HEK293 (cell line): Measurements from ENCODE around the gene NLRP13.

Source experiments
- CTCF ChIA-PET: fragments of 350-600 bp; formaldehyde crosslinking; extraction: SDS; loops from one replicate; lab custom pipeline; 2021; ENCODE audit warnings: antibody characterized with exemption; lab: Yijun Ruan, JAX
- POLR2A ChIA-PET: fragments of 300-600 bp; formaldehyde crosslinking; extraction: SDS; loops from one replicate; lab custom pipeline; 2020; ENCODE audit warnings: antibody characterized with exemption, inconsistent platforms; lab: Yijun Ruan, JAX
- H3K27ac ChIP-seq: fragments of 200-500 bp; sonication (Bioruptor generic); 2 replicates; pipeline ENCODE4 v1.5.1; 2014; ENCODE audit warnings: low read depth, low read length, control low read depth, inconsistent platforms; ENCODE audit errors: extremely low read depth
- H3K36me3 ChIP-seq, 2 experiments: fragments of 200-500 bp in 1 of 2; sonication (Bioruptor generic) in 1 of 2; 1 replicate in 1 of 2; 2 replicates in 1 of 2; pipeline ENCODE4 v1.5.1; 2014 to 2017; ENCODE audit warnings: inconsistent platforms in 2 of 2, low read length in 2 of 2; ENCODE audit not compliant: control insufficient read depth in 2 of 2, insufficient read depth in 1 of 2
- H3K4me1 ChIP-seq: fragments of 200-500 bp; sonication (Bioruptor generic); 2 replicates; pipeline ENCODE4 v1.5.1; 2014; ENCODE audit warnings: mild to moderate bottlenecking, low read length, inconsistent platforms; ENCODE audit not compliant: control insufficient read depth, insufficient read depth
- H3K4me3 ChIP-seq: 2 replicates; pipeline ENCODE4 v1.5.1; 2011; ENCODE audit warnings: low read depth, mild to moderate bottlenecking, control low read depth, low read length, moderate library complexity
- H3K9me3 ChIP-seq: fragments of 200-500 bp; sonication (Bioruptor generic); 2 replicates; pipeline ENCODE4 v1.5.1; 2014; ENCODE audit warnings: low read depth, low read length, inconsistent platforms; ENCODE audit not compliant: control insufficient read depth, insufficient read depth
- BCL6B ChIP-seq: fragments of 450-650 bp; formaldehyde crosslinking; IDR thresholded peaks from 2 replicates; pipeline ENCODE4 v1.5.1; 2017; ENCODE audit warnings: missing biosample characterization, missing genetic modification characterization
- ELK4 ChIP-seq: IDR thresholded peaks from 2 replicates; pipeline ENCODE4 v1.6.1; 2011; ENCODE audit warnings: mild to moderate bottlenecking, low read depth, low read length, borderline replicate concordance
- SALL2 ChIP-seq: fragments of 450-650 bp; formaldehyde crosslinking; IDR thresholded peaks from 2 replicates; pipeline ENCODE4 v1.5.0; 2017; ENCODE audit warnings: missing biosample characterization, mild to moderate bottlenecking, missing genetic modification characterization, borderline replicate concordance
- TCF7L2 ChIP-seq: IDR thresholded peaks from 2 replicates; pipeline ENCODE4 v1.6.1; 2011; ENCODE audit warnings: low read depth, mild to moderate bottlenecking, inconsistent platforms, low read length, moderate library complexity, borderline replicate concordance
- ZBTB49 ChIP-seq: fragments of 450-650 bp; formaldehyde crosslinking; IDR thresholded peaks from 2 replicates; pipeline ENCODE4 v1.5.1; 2016; ENCODE audit warnings: missing biosample characterization, missing genetic modification characterization, low read depth
- ZFP37 ChIP-seq: fragments of 450-650 bp; formaldehyde crosslinking; IDR thresholded peaks from 2 replicates; pipeline ENCODE4 v1.5.1; 2016; ENCODE audit warnings: missing biosample characterization, missing genetic modification characterization
- ZNF148 ChIP-seq: fragments of 450-650 bp; formaldehyde crosslinking; IDR thresholded peaks from 2 replicates; pipeline ENCODE4 v1.5.0; 2017; ENCODE audit warnings: missing biosample characterization, missing genetic modification characterization, borderline replicate concordance
- ZNF175 ChIP-seq: fragments of 450-650 bp; formaldehyde crosslinking; IDR thresholded peaks from 2 replicates; pipeline ENCODE4 v1.5.1; 2016; ENCODE audit warnings: missing biosample characterization, missing genetic modification characterization
- ZNF266 ChIP-seq: fragments of 450-650 bp; formaldehyde crosslinking; IDR thresholded peaks from 2 replicates; pipeline ENCODE4 v1.5.1; 2016; ENCODE audit warnings: missing biosample characterization, missing genetic modification characterization, low read depth
- ZNF311 ChIP-seq: fragments of 450-650 bp; formaldehyde crosslinking; IDR thresholded peaks from 2 replicates; pipeline ENCODE4 v1.5.1; 2017; ENCODE audit warnings: missing biosample characterization, missing genetic modification characterization, borderline replicate concordance
- ZNF354C ChIP-seq: fragments of 450-650 bp; formaldehyde crosslinking; IDR thresholded peaks from 2 replicates; pipeline ENCODE4 v1.5.1; 2016; ENCODE audit warnings: missing biosample characterization, missing genetic modification characterization, low read depth, borderline replicate concordance
- ZNF391 ChIP-seq: fragments of 450-650 bp; formaldehyde crosslinking; IDR thresholded peaks from 2 replicates; pipeline ENCODE4 v1.5.1; 2016; ENCODE audit warnings: low read depth, missing biosample characterization, missing genetic modification characterization, borderline replicate concordance
- ZNF426 ChIP-seq: fragments of 450-650 bp; formaldehyde crosslinking; IDR thresholded peaks from 2 replicates; pipeline ENCODE4 v1.5.1; 2017; ENCODE audit warnings: missing biosample characterization, missing genetic modification characterization, mild to moderate bottlenecking, inconsistent platforms, moderate library complexity
- ZNF548 ChIP-seq: fragments of 450-650 bp; formaldehyde crosslinking; IDR thresholded peaks from 2 replicates; pipeline ENCODE4 v1.5.1; 2016; ENCODE audit warnings: missing biosample characterization, missing genetic modification characterization
- ZNF621 ChIP-seq: fragments of 450-650 bp; formaldehyde crosslinking; IDR thresholded peaks from 2 replicates; pipeline ENCODE4 v1.5.1; 2017; ENCODE audit warnings: missing biosample characterization, missing genetic modification characterization
- ZNF768 ChIP-seq: fragments of 450-650 bp; formaldehyde crosslinking; IDR thresholded peaks from 2 replicates; pipeline ENCODE4 v1.5.1; 2018; ENCODE audit warnings: missing biosample characterization, mild to moderate bottlenecking, missing genetic modification characterization
- ZNF791 ChIP-seq: fragments of 450-650 bp; formaldehyde crosslinking; IDR thresholded peaks from 2 replicates; pipeline ENCODE4 v1.5.1; 2016; ENCODE audit warnings: missing biosample characterization, missing genetic modification characterization

The NLRP13 gene

GRCh38 chr19:55877211-55877610 is 54.9 kb downstream of the NLRP13 start (continued):
- no peak for TF ChIP-seq ZNF148 (tag by site-specific recombination)
- TF ChIP-seq, all 188 proteins: peak for 0

- CTCF ChIA-PET = no interaction called here
- H3K4me1 ChIP-seq = no peaks in the 10 kb centered on the region
- no peaks in the 10 kb centered on the region for H3K9me3 ChIP-seq
- H3K4me3 ChIP-seq = no peak overlapping the region
- no peak overlapping the region for H3K27ac ChIP-seq
- TF ChIP-seq ELK4 = no peak
- no peak for TF ChIP-seq ZNF426
- TF ChIP-seq ZNF175 (tag by site-specific recombination) = no peak
- TF ChIP-seq ZNF354C = no peak
- TF ChIP-seq SALL2 (tag by site-specific recombination) = no peak
- no peak for TF ChIP-seq ZBTB49 (tag by site-specific recombination)
- no peak for TF ChIP-seq ZFP37 (tag by site-specific recombination)
- TF ChIP-seq ZNF266 = no peak
- no peak for TF ChIP-seq BCL6B (tag by site-specific recombination)
- TF ChIP-seq ZNF548 = no peak
- TF ChIP-seq ZNF391 (tag by site-specific recombination) = no peak
- no peak for TF ChIP-seq ZNF311 (tag by site-specific recombination)
- no peak for TF ChIP-seq ZNF791 (tag by site-specific recombination)
- TF ChIP-seq ZNF768 = no peak
- no peak for TF ChIP-seq TCF7L2
- TF ChIP-seq ZNF621 (tag by site-specific recombination) = no peak
- no peaks in the 10 kb centered on the region for H3K36me3 ChIP-seq
- POLR2A ChIA-PET = no interaction called here
These were observed 61.4 kb downstream of the NLRP13 start for GRCh38 chr19:55870736-55871135.

GRCh38 chr19:55867101-55867500 is 65.0 kb downstream of the NLRP13 start:
- H3K9me3 ChIP-seq = no peaks in the 10 kb centered on the region
- TF ChIP-seq ZNF148 (tag by site-specific recombination) = no peak
- TF ChIP-seq, all 188 proteins: peak for 0
- ChIA-PET CTCF (interaction anchor here (0.7 kb wide), 1 partner anchor 289 kb away, joined by 3 read pairs; no protein-coding TSS in a partner anchor), POLR2A (no interaction called here)
- Histone ChIP-seq H3K4me1 (no peaks in the 10 kb centered on the region), H3K27ac (no peak overlapping the region), H3K4me3 (no peak overlapping the region), H3K36me3 (no peaks in the 10 kb centered on the region)
